ENCODE measurements around the gene CACHD1. TPM values are rescaled to one million over a fixed set of nuclear protein-coding genes. Genes with fewer than 3 reads are reported as not detected.
"Not testable (repeated sequence)": the region's sequence is repeated elsewhere in the genome, so short reads cannot be mapped to it uniquely, and the experiment has no call there.

The CACHD1 gene
- total RNA-seq, 1 experiment from 2014 or later, result 0.34 TPM

DNA sequence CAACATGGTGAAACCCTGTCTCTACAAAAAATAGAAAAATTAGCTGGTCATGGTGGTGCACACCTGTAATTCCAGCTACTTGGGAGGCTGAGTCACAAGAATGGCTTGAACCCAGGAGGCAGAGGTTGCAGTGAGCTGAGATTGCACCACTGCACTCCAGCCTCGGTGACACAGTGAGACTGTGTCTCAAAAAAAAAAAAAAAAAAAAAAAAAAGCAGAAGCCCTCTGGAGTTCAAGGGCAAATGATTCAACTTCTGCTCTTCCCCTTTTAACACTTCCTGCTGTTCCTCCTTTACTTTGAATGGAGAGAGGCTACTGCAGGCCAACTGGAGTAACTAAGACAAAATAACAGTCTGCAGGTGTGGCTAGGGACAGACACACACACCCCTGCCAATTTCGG lies 42.3 kb downstream of the CACHD1 start:
- H3K27me3 ChIP-seq (replicated peaks), result peaks cover 10% of the 10 kb centered on the region
- not testable (repeated sequence) for H3K36me3 ChIP-seq

DNA sequence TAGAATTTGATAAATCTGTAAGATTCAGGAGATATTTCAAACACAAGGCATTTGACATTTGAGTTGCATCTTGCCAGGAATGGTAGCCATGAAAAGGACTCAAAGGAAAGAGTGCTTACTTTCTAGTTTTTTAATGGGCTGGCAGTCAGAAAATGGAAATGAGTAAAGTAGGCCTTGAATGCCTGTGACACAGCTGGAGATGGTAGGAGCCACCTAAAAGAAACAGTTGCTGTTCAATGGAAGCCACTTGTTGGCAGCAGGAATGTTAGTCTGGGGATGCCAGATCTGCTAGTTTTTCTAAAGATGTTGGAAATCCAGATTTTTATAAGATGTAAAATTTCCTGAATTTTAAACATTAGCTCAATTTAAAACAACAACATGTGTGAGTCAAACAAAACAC lies 43.6 kb downstream of the CACHD1 start:
- DNase-seq (ENCODE audit: low read depth in 1 of 2, low spot score in 2 of 2), result no peak
- H3K27ac ChIP-seq, result no peak overlapping the region

More for the DNA sequence above, 42.3 kb downstream of the CACHD1 start:
- H3K4me3 ChIP-seq; H3K4me1 ChIP-seq (replicated peaks); H3K27ac ChIP-seq; H3K9me3 ChIP-seq (replicated peaks); DNase-seq (ENCODE audit: low read depth in 1 of 2, low spot score in 2 of 2): not testable (repeated sequence)

DNA sequence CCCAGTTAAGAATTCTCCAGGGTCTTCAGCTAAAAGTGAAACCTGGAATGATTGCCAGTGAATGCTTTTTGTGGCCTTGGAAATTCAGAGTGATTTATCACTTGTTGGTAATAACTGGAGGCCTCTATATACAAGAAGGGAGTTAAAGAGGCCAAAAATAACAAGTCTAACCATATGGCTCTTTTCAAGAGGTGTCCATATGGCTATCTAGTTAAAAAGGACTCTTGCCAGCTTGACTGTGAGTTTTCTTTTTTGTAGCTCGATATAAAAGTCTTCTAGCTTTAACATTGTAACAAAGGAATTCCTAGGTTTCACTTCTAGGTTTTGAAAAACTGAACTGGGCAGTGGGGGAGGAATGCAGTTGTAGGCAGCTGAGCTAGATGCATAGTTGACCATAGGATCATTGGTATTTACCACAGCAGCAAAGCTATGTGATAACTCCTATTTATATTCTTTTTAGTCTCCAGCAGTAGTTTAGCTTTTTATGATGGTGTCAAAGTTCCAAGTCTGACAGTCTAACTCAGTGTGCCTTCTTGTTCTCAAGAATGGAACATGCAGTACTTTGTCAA lies 44.4 kb downstream of the CACHD1 start:
- no peak overlapping the region for H3K27ac ChIP-seq
- H3K36me3 ChIP-seq, result no peaks in the 10 kb centered on the region
- H3K27me3 ChIP-seq (replicated peaks), result peaks cover 5% of the 10 kb centered on the region
- H3K4me3 ChIP-seq, result no peak overlapping the region
- no peaks in the 10 kb centered on the region for H3K9me3 ChIP-seq (replicated peaks)
- no peaks in the 10 kb centered on the region for H3K4me1 ChIP-seq (replicated peaks)
- DNase-seq (ENCODE audit: low read depth in 1 of 2, low spot score in 2 of 2), result no peak

More for the DNA sequence above, 43.6 kb downstream of the CACHD1 start:
- H3K36me3 ChIP-seq, result no peaks in the 10 kb centered on the region
- H3K27me3 ChIP-seq (replicated peaks), result peaks cover 10% of the 10 kb centered on the region
- no peaks in the 10 kb centered on the region for H3K9me3 ChIP-seq (replicated peaks)
- H3K4me3 ChIP-seq, result no peak overlapping the region
- no peaks in the 10 kb centered on the region for H3K4me1 ChIP-seq (replicated peaks)

DNA sequence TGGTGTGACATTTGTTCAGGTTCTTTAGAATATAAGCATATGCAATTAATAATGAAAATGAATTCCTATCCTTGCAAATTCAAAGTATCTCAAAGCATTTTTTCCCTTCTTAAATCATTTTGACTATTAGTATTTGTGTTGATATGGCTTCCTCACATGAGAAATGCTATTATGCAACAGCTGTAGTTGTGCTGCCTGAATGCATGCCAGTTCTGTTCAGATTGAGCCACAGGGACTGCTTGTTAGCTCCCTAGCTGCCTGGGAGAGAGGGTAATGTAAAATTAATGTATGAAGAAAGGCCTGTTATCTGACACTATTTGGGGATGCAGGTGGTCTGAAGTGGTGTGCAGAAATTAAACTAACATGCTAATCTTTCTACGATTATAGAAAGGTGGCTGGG lies 45.5 kb downstream of the CACHD1 start:
- H3K4me3 ChIP-seq, result no peak overlapping the region
- H3K27ac ChIP-seq, result no peak overlapping the region
- H3K27me3 ChIP-seq (replicated peaks), result peaks cover 5% of the 10 kb centered on the region
- H3K36me3 ChIP-seq, result no peaks in the 10 kb centered on the region
- no peaks in the 10 kb centered on the region for H3K4me1 ChIP-seq (replicated peaks)
- H3K9me3 ChIP-seq (replicated peaks), result no peaks in the 10 kb centered on the region
- DNase-seq (ENCODE audit: low read depth in 1 of 2, low spot score in 2 of 2), result no peak

DNA sequence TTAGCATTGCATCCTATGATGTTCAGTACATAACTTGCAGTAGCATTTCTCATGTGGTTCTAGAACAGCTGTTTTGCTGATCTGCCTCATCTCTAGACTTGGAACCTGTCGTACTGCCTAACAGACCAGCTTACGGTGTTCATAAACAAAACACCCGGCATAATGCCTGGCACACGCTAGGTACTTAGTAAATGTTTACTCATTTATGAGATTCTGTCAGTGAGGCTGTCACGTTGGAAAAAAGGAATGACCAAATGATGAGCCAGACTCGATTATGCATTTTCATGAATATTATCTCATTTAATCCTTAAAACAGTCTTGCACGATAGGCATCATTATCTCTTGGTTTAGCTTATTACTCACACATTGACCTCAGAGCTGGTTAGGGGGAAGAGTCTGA lies 46.4 kb downstream of the CACHD1 start:
- no peak for DNase-seq (ENCODE audit: low read depth in 1 of 2, low spot score in 2 of 2)
- Histone ChIP-seq H3K4me1 (replicated peaks) (no peaks in the 10 kb centered on the region), H3K9me3 (replicated peaks) (no peaks in the 10 kb centered on the region), H3K27me3 (replicated peaks) (peaks cover 5% of the 10 kb centered on the region), H3K27ac (no peak overlapping the region), H3K36me3 (no peaks in the 10 kb centered on the region), H3K4me3 (no peak overlapping the region)

DNA sequence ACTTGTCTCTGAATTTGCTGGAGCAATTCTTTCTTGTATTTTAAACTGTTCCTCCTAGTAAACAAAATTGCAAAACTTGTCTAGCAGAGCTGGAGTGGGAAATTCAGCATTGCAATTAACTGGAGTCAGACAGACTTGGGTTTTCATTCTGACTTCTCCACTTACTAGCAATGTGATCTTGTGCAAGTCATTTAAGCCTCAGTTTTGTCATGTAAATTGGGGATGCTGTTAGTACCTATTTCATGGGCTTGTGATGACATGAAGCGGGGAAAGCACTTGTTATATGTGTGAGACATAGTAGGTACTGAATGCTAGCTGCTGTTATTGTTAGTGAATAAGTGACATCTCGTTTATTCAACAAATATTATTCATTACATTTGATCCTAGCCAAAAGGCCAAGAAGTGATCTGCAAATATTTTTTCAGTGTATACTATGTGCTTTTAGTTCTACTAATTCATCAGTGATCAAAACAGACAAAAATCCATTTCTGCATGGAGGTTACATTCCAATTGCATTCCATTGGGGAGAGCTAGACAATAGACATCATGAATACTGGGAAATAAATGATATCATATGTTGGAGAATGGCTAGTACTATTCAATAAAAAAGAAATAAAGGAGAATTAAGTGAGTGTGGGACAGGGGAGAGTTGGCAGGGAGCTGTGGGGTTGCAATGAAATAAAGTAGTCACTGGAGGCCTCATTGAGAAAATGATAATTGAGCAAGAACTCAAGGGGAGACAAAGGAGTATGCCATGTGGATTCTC lies 47.1 kb downstream of the CACHD1 start:
- Histone ChIP-seq H3K27ac (no peak overlapping the region), H3K4me1 (replicated peaks) (no peaks in the 10 kb centered on the region), H3K9me3 (replicated peaks) (no peaks in the 10 kb centered on the region), H3K27me3 (replicated peaks) (peaks cover 5% of the 10 kb centered on the region), H3K36me3 (no peaks in the 10 kb centered on the region), H3K4me3 (no peak overlapping the region)
- no peak for DNase-seq (ENCODE audit: low read depth in 1 of 2, low spot score in 2 of 2)

DNA sequence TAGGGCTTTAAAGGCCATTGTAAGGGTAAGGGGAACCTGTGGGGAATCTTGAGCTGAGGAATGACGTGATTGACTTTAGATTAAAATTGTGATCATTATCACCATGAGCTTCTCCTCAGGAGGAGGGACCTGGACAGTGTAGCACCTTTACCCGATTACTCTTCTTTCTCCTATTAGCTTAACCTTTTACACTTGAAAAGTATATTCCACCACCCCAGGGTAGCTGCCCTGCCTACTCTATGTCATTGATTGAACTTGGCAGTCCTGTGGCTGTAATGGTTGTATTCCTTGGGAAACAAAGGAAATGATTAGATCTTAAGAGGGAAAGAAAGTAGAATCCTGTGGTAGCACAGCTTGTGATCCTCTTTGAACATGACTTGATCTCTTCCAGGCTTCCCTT lies 47.7 kb downstream of the CACHD1 start:
- Histone ChIP-seq H3K4me1 (replicated peaks) (no peaks in the 10 kb centered on the region), H3K27ac (no peak overlapping the region), H3K36me3 (no peaks in the 10 kb centered on the region), H3K4me3 (no peak overlapping the region), H3K9me3 (replicated peaks) (no peaks in the 10 kb centered on the region), H3K27me3 (replicated peaks) (peaks cover 5% of the 10 kb centered on the region)
- DNase-seq (ENCODE audit: low read depth in 1 of 2, low spot score in 2 of 2), result no peak

DNA sequence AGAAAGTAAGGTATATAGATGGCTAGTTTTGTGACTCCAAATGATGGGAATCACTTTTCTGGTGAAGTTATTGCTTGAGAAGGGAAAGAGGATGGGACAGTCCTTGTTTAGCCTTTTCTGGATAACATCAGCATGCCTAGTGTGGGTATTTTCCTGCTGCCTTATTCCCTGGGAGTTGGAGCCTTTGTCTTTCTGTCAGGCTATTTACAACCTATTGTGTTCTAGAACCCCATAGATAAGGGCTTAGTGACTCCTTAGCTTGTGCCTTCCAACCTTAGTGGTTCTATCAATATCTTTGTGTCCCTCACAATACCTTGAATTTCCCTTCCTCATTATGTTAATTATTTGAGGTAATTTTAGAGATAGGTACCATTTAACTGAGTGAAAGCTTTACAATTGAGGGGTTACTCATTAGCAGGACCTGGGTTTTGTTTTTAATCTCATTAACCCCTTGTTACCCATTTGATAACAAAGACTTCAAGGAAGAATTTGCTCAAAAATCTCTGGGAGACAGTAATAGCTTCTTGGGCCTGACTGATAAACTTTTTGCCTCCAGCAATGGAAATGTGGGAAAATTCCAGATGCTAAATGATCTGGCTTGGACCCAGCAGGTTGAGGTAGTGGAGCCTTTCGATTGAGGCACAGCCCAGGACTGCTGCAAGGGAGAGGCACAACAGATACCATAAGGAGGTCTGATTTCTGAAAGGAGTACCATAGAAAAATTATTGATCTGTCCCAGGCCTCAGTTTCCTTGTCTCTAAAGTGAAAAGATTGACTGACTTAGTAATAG lies 49.0 kb downstream of the CACHD1 start:
- no peak for DNase-seq (ENCODE audit: low read depth in 1 of 2, low spot score in 2 of 2)
- H3K4me1 ChIP-seq (replicated peaks), result no peaks in the 10 kb centered on the region
- H3K36me3 ChIP-seq, result no peaks in the 10 kb centered on the region
- no peaks in the 10 kb centered on the region for H3K9me3 ChIP-seq (replicated peaks)
- H3K27me3 ChIP-seq (replicated peaks), result peaks cover 5% of the 10 kb centered on the region; the same call in 1 of the 2 replicates
- H3K4me3 ChIP-seq, result no peak overlapping the region
- no peak overlapping the region for H3K27ac ChIP-seq

DNA sequence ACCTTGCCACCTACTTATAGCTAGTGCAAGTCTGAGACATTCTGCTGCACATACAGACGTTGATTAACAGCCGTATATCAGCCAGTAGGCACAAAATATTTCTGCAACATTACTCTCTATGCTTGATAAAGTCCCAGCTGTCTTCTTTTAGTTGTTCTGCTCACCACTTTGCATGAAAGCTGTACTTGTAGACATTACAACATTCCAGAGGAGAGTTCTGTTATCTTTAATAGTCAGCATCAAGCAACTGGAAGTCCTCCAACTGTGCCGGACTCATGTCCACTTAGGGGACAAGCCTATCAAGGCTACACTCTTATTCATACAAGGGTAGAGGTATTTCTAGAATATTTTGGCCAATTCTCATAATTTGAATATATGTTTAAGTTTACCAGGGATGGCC lies 50.0 kb downstream of the CACHD1 start:
- Histone ChIP-seq H3K36me3 (no peaks in the 10 kb centered on the region), H3K27ac (no peak overlapping the region), H3K9me3 (replicated peaks) (no peaks in the 10 kb centered on the region), H3K27me3 (replicated peaks) (no peaks in the 10 kb centered on the region; the same call in 1 of the 2 replicates), H3K4me3 (no peak overlapping the region), H3K4me1 (replicated peaks) (no peaks in the 10 kb centered on the region)
- DNase-seq (ENCODE audit: low read depth in 1 of 2, low spot score in 2 of 2), result no peak

DNA sequence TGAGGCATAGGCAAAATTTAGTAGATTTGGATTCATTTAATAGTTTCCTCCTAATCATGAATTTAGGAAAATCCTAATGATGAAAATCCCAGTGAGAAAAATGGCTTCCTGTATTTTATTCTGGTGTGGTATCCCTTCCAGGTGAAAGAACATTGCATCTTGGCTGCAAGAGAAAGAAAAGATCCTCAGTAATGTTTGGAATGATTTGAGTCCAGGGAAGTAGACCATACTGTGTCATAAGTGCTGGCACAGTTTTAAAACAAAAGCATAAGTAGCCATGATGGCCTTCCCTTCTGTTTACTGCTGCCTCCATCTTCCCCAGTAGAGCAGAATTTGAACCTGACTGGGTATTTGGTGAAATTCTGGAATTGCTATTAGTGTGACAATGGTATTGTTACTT lies 52.8 kb downstream of the CACHD1 start:
- Histone ChIP-seq H3K4me1 (replicated peaks) (no peaks in the 10 kb centered on the region), H3K9me3 (replicated peaks) (no peaks in the 10 kb centered on the region), H3K4me3 (no peak overlapping the region), H3K36me3 (no peaks in the 10 kb centered on the region), H3K27ac (no peak overlapping the region), H3K27me3 (replicated peaks) (no peaks in the 10 kb centered on the region; the same call in 1 of the 2 replicates)
- DNase-seq (ENCODE audit: low read depth in 1 of 2, low spot score in 2 of 2), result no peak

DNA sequence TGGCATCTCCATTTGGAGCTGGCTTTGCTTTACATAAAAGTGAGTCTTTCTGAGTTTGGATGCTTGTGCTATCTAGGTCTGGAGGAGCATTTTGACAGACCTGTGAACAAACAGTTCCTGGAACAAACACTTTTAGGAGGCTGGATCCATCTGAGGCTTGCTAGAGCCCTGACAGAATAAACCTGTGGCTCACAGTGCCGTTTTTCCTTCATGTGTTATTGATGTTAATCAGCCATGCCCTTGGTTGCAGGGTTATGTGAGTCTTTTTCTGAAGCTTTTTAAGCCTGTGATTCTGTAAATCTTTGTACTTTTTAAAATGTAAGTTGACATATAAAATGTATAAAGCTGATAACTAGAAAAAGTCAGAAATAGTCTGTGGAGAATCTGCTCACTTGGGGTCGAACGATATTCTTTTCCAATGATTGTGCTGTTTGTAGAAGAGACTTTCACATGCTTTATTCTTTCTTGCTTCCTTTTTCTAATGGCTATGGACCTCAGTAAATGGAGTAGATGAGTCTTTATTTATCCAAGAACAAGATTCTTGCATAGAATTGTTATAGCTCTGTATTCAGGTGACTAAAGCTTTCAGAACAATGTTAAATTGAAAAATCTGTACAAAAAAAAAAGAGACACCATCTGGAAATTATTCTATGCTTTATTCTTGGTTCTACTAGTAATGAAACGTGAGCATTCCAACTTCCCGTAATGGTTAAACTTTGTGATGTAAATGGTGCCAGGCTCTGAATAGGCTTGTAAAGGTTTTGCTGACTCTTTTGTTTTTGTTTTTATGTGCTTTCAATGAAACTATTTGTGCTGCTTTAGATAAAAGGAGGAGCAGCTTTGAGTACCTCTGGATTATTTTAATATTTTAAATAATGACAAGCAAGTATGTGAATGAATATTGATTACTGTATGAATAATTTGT lies 53.7 kb downstream of the CACHD1 start:
- H3K9me3 ChIP-seq (replicated peaks), result no peaks in the 10 kb centered on the region
- H3K27ac ChIP-seq, result no peak overlapping the region
- H3K27me3 ChIP-seq (replicated peaks), result no peaks in the 10 kb centered on the region; the same call in 1 of the 2 replicates
- DNase-seq (ENCODE audit: low read depth in 1 of 2, low spot score in 2 of 2), result no peak
- H3K36me3 ChIP-seq, result no peaks in the 10 kb centered on the region
- H3K4me3 ChIP-seq, result no peak overlapping the region
- no peaks in the 10 kb centered on the region for H3K4me1 ChIP-seq (replicated peaks)

DNA sequence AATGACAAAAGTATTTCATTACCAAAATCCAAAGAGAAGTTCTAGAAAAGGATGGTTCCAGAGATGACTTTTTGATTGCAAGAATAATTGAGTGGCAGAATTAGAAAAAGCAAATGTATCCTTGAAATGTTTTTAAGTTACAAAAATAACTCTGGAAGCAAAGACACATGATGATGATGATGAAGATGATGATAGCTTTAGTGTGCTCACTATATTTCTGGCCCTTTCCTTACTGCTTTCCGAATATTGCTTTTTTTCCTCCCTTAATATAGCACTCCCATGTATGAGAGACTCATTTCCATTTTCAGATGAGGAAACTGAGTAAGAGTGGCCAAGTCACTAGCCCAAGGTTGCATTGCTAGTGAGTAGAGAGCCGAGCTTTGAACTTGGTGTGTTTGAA lies 54.7 kb downstream of the CACHD1 start:
- Histone ChIP-seq H3K27me3 (replicated peaks) (no peaks in the 10 kb centered on the region; the same call in 1 of the 2 replicates), H3K36me3 (no peaks in the 10 kb centered on the region), H3K27ac (no peak overlapping the region), H3K4me1 (replicated peaks) (no peaks in the 10 kb centered on the region), H3K9me3 (replicated peaks) (no peaks in the 10 kb centered on the region), H3K4me3 (no peak overlapping the region)
- DNase-seq (ENCODE audit: low read depth in 1 of 2, low spot score in 2 of 2), result no peak

DNA sequence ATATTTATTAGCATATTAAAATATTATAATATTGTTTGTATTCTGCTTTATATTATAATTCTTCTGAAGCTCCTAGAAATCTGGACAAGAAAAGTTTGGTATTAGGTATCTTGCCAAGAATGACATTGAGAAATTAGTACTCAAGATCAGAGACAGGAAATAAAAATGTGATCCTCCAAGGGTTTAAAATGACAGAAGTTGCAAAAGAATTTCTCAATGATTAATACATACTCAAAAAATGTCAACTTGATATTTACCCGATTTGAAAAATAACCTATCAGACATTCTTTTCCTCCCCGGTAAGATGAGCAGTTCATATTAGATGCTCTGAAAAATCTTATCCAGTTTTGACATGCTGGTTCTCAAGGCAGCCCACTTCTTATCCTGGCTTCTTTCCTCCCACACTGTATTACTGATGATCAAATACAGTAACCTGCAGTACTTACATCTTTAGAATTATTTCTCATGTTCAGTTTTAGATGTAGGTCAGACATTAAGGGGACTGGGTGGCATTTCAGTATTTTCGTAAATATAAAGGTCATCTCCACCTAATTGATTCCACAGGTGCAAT lies 55.3 kb downstream of the CACHD1 start:
- no peaks in the 10 kb centered on the region for H3K36me3 ChIP-seq
- DNase-seq (ENCODE audit: low read depth in 1 of 2, low spot score in 2 of 2), result no peak
- H3K27ac ChIP-seq, result no peak overlapping the region
- H3K27me3 ChIP-seq (replicated peaks), result no peaks in the 10 kb centered on the region; the same call in 1 of the 2 replicates
- H3K4me1 ChIP-seq (replicated peaks), result no peaks in the 10 kb centered on the region
- no peaks in the 10 kb centered on the region for H3K9me3 ChIP-seq (replicated peaks)
- H3K4me3 ChIP-seq, result no peak overlapping the region

Data from SJSA1 (cell line).